Transverse colon (tissue), 4 donors: Measurements from ENCODE around the gene ZDHHC17.

Experiments used
- POLR2A ChIP-seq: fragments of 450-650 bp; IDR thresholded peaks from one replicate; pipeline ENCODE4 v1.6.1; 2016; ENCODE audit warnings: antibody characterized with exemption, mild to moderate bottlenecking, moderate library complexity
- POLR2AphosphoS5 ChIP-seq, 3 donors: sonication (generic); formaldehyde crosslinking; IDR thresholded peaks; one replicate each; pipeline ENCODE4 v1.6.1; 2016; ENCODE audit warnings: antibody characterized with exemption in 3 of 3
- TF ChIP-seq, protein P1 (sequence below), 5 experiments: fragments of 200-600 bp in 3 of 5; fragments of 450-650 bp in 2 of 5; sonication (generic) in 3 of 5; IDR thresholded peaks; 1 replicate in 2 of 5; 2 replicates in 3 of 5; pipeline ENCODE4 v1.5.1; 2016 to 2017; ENCODE audit warnings: antibody characterized with exemption in 5 of 5, inconsistent platforms in 3 of 5, mild to moderate bottlenecking in 2 of 5, moderate library complexity in 1 of 5

DNA sequence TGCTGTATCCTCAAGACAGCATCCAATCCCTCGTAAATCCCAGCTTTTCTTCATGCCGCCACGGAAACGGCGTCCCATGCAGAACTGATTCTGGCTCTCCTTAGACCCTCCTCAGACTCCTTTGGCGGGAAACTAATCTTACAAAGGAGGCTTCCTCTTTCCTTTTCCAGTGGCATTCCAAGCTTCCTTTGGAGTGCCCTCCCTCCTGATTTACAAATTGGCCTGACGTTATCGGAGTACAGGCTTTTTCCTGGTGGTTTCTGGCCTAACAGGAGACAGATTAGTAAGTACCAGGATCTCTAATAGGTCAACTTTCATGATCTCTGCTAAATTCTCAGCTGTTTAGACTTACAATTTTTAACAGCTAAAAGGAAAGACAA lies 1.3 kb upstream of the ZDHHC17 start:
- TF ChIP-seq, protein P1, sequence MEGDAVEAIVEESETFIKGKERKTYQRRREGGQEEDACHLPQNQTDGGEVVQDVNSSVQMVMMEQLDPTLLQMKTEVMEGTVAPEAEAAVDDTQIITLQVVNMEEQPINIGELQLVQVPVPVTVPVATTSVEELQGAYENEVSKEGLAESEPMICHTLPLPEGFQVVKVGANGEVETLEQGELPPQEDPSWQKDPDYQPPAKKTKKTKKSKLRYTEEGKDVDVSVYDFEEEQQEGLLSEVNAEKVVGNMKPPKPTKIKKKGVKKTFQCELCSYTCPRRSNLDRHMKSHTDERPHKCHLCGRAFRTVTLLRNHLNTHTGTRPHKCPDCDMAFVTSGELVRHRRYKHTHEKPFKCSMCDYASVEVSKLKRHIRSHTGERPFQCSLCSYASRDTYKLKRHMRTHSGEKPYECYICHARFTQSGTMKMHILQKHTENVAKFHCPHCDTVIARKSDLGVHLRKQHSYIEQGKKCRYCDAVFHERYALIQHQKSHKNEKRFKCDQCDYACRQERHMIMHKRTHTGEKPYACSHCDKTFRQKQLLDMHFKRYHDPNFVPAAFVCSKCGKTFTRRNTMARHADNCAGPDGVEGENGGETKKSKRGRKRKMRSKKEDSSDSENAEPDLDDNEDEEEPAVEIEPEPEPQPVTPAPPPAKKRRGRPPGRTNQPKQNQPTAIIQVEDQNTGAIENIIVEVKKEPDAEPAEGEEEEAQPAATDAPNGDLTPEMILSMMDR (IDR thresholded peaks at IDR 0.05): no peak
- TF ChIP-seq POLR2AphosphoS5 (IDR thresholded peaks at IDR 0.05): no peak
- no peak for TF ChIP-seq POLR2A
